SW 1271 (cell line): ENCODE measurements around the gene IFNA5.
A peak's percentile ranks its signal among the peaks of the same experiment; 100 is the strongest.

ENCODE experiments used
- DNase-seq, 2 experiments: peaks; one replicate each; lab custom pipeline; 2025; lab: John Stamatoyannopoulos, UW

The IFNA5 gene

GRCh38 chr9:21294364-21294774 is 10.7 kb downstream of the IFNA5 start:
- peak in 1 of 2 experiments; percentile 0 for DNase-seq

GRCh38 chr9:21289848-21290247 is 15.3 kb downstream of the IFNA5 start:
- DNase-seq, result no peak

- DNase-seq, result no peak
Measured at GRCh38 chr9:21287280-21287679, 17.8 kb downstream of the IFNA5 start.

- DNase-seq, result no peak
Measured at GRCh38 chr9:21286659-21287058, 18.5 kb downstream of the IFNA5 start.

- DNase-seq, result no peak
Measured at GRCh38 chr9:21286099-21286498, 19.0 kb downstream of the IFNA5 start.

- DNase-seq, result no peak
Measured at GRCh38 chr9:21281275-21281674, 23.8 kb downstream of the IFNA5 start.

GRCh38 chr9:21268347-21268657 is 36.8 kb downstream of the IFNA5 start:
- DNase-seq, result no peak

- no peak for DNase-seq
Measured at GRCh38 chr9:21267485-21268346, 37.4 kb downstream of the IFNA5 start.

GRCh38 chr9:21266733-21267484 is 38.2 kb downstream of the IFNA5 start:
- no peak for DNase-seq

- DNase-seq, result no peak
Measured at GRCh38 chr9:21265421-21266189, 39.5 kb downstream of the IFNA5 start.

- no peak for DNase-seq
Measured at GRCh38 chr9:21255538-21256212, 49.4 kb downstream of the IFNA5 start.
